ENCODE measurements around the gene SLC48A1. TPM values are rescaled to one million over a fixed set of nuclear protein-coding genes. Genes with fewer than 3 reads are reported as not detected.
A peak's percentile ranks its signal among the peaks of the same experiment; 100 is the strongest.
"Not testable (repeated sequence)": the region's sequence is repeated elsewhere in the genome, so short reads cannot be mapped to it uniquely, and the experiment has no call there.

SLC48A1 gene
- polyA plus RNA-seq, 3 donors from 2014 or later: 0.54 to 5.6 (median 3.1) TPM

GRCh38 chr12:47800582-47800981, 27.5 kb downstream of the SLC48A1 start:
- peak overlapping the region in 4 of 6 donors; percentile 8 to 80 (median 66) for H3K27ac Mint-ChIP-seq
- H3K4me1 Mint-ChIP-seq: peaks cover 66 to 73% of the 10 kb centered on the region in 2 donors
- H3K4me3 Mint-ChIP-seq: no peak overlapping the region
- H3K9me3 Mint-ChIP-seq: no peaks in the 10 kb centered on the region
- peaks cover 0 to 7% (median 0%) of the 10 kb centered on the region in 3 donors for H3K36me3 Mint-ChIP-seq
- no peak for DNase-seq
- peaks cover 0 to 2% (median 2%) of the 10 kb centered on the region in 3 donors for H3K27me3 Mint-ChIP-seq (ENCODE audit: low read depth in 3 of 3)

- peak overlapping the region; percentile 32 to 80 (median 73) for H3K27ac Mint-ChIP-seq
- no peak for DNase-seq
- H3K4me3 Mint-ChIP-seq: peak overlapping the region in 3 of 5 donors; percentile 35 to 61 (median 54)
- peaks cover 0 to 7% (median 0%) of the 10 kb centered on the region in 3 donors for H3K36me3 Mint-ChIP-seq
- peaks cover 73 to 80% of the 10 kb centered on the region in 2 donors for H3K4me1 Mint-ChIP-seq
- H3K27me3 Mint-ChIP-seq (ENCODE audit: low read depth in 3 of 3): peaks cover 0 to 2% (median 2%) of the 10 kb centered on the region in 3 donors
- H3K9me3 Mint-ChIP-seq: no peaks in the 10 kb centered on the region
Observed at GRCh38 chr12:47801170-47801903, 28.3 kb downstream of the SLC48A1 start.

GRCh38 chr12:47801904-47802246, 28.8 kb downstream of the SLC48A1 start:
- Mint-ChIP-seq H3K9me3 (no peaks in the 10 kb centered on the region), H3K27ac (peak overlapping the region in 5 of 6 donors; percentile 32 to 74 (median 62)), H3K27me3 (ENCODE audit: low read depth in 3 of 3) (peaks cover 0 to 2% (median 2%) of the 10 kb centered on the region in 3 donors), H3K4me1 (peaks cover 79 to 85% of the 10 kb centered on the region in 2 donors), H3K4me3 (peak overlapping the region; percentile 35 to 62 (median 54)), H3K36me3 (peaks cover 0 to 7% (median 0%) of the 10 kb centered on the region in 3 donors)
- no peak for DNase-seq

- Mint-ChIP-seq H3K4me3 (peak overlapping the region in 4 of 5 donors; percentile 48 to 62 (median 56)), H3K36me3 (peaks cover 0 to 5% (median 0%) of the 10 kb centered on the region in 3 donors), H3K4me1 (peaks cover 83 to 90% of the 10 kb centered on the region in 2 donors), H3K9me3 (no peaks in the 10 kb centered on the region), H3K27me3 (ENCODE audit: low read depth in 3 of 3) (peaks cover 0 to 2% (median 2%) of the 10 kb centered on the region in 3 donors), H3K27ac (peak overlapping the region; percentile 45 to 83 (median 67))
- DNase-seq: no peak
Observed at GRCh38 chr12:47802312-47802711, 29.3 kb downstream of the SLC48A1 start.

- Mint-ChIP-seq H3K9me3 (no peaks in the 10 kb centered on the region), H3K36me3 (no peaks in the 10 kb centered on the region), H3K27me3 (ENCODE audit: low read depth in 3 of 3) (peaks cover 0 to 4% (median 4%) of the 10 kb centered on the region in 3 donors), H3K4me1 (peaks cover 90 to 94% of the 10 kb centered on the region in 2 donors), H3K4me3 (peak overlapping the region; percentile 58 to 74 (median 61)), H3K27ac (peak overlapping the region; percentile 42 to 85 (median 75))
- DNase-seq: no peak
Observed at GRCh38 chr12:47803191-47803875, 30.3 kb downstream of the SLC48A1 start.

- peaks cover 0 to 8% (median 7%) of the 10 kb centered on the region in 3 donors for H3K27me3 Mint-ChIP-seq (ENCODE audit: low read depth in 3 of 3)
- DNase-seq: no peak
Observed at GRCh38 chr12:47804171-47804570, 31.1 kb downstream of the SLC48A1 start.

GRCh38 chr12:47805417-47805816, 32.4 kb downstream of the SLC48A1 start:
- DNase-seq: no peak
- Mint-ChIP-seq H3K9me3 (no peaks in the 10 kb centered on the region), H3K27ac (peak overlapping the region in 5 of 6 donors; percentile 26 to 97 (median 72)), H3K4me1 (peaks cover 97 to 100% of the 10 kb centered on the region in 2 donors), H3K36me3 (no peaks in the 10 kb centered on the region), H3K27me3 (ENCODE audit: low read depth in 3 of 3) (peaks cover 2 to 8% (median 8%) of the 10 kb centered on the region in 3 donors), H3K4me3 (peak overlapping the region in 3 of 5 donors; percentile 28 to 44 (median 33))

More at GRCh38 chr12:47804171-47804570, 31.1 kb downstream of the SLC48A1 start:
- no peaks in the 10 kb centered on the region for H3K9me3 Mint-ChIP-seq
- H3K27ac Mint-ChIP-seq: peak overlapping the region in 5 of 6 donors; percentile 20 to 85 (median 76)
- peak overlapping the region in 2 of 5 donors; percentile 36 to 58 for H3K4me3 Mint-ChIP-seq
- no peaks in the 10 kb centered on the region for H3K36me3 Mint-ChIP-seq
- H3K4me1 Mint-ChIP-seq: peaks cover 95 to 100% of the 10 kb centered on the region in 2 donors

- Mint-ChIP-seq H3K27ac (peak overlapping the region; percentile 91 to 98 (median 96)), H3K4me1 (peaks cover 99 to 100% of the 10 kb centered on the region in 2 donors), H3K27me3 (ENCODE audit: low read depth in 3 of 3) (peaks cover 7 to 14% (median 8%) of the 10 kb centered on the region in 3 donors), H3K9me3 (no peaks in the 10 kb centered on the region), H3K4me3 (peak overlapping the region; percentile 27 to 83 (median 67)), H3K36me3 (no peaks in the 10 kb centered on the region)
- no peak for DNase-seq
Observed at GRCh38 chr12:47807338-47807737, 34.3 kb downstream of the SLC48A1 start.

GRCh38 chr12:47808050-47808449, 35.0 kb downstream of the SLC48A1 start:
- Mint-ChIP-seq H3K4me1 (peaks cover 98 to 100% of the 10 kb centered on the region in 2 donors), H3K9me3 (no peaks in the 10 kb centered on the region), H3K27me3 (ENCODE audit: low read depth in 3 of 3) (peaks cover 7 to 14% (median 8%) of the 10 kb centered on the region in 3 donors), H3K36me3 (no peaks in the 10 kb centered on the region), H3K4me3 (peak overlapping the region; percentile 76 to 85 (median 81)), H3K27ac (peak overlapping the region; percentile 91 to 98 (median 96))
- DNase-seq: peak; percentile 77 to 78 (median 78)

- Mint-ChIP-seq H3K4me1 (peaks cover 98 to 100% of the 10 kb centered on the region in 2 donors), H3K27ac (peak overlapping the region; percentile 91 to 98 (median 96)), H3K36me3 (no peaks in the 10 kb centered on the region), H3K4me3 (peak overlapping the region; percentile 76 to 85 (median 81)), H3K9me3 (no peaks in the 10 kb centered on the region), H3K27me3 (ENCODE audit: low read depth in 3 of 3) (peaks cover 7 to 17% (median 8%) of the 10 kb centered on the region in 3 donors)
- DNase-seq: peak; percentile 50 to 61 (median 59)
Observed at GRCh38 chr12:47808574-47809365, 35.7 kb downstream of the SLC48A1 start.

GRCh38 chr12:47809518-47809917, 36.5 kb downstream of the SLC48A1 start:
- not testable (repeated sequence) for H3K36me3 Mint-ChIP-seq, DNase-seq, H3K9me3 Mint-ChIP-seq
- Mint-ChIP-seq H3K4me3 (peak overlapping the region; percentile 30 to 89 (median 66)), H3K27me3 (ENCODE audit: low read depth in 3 of 3) (peaks cover 7 to 17% (median 8%) of the 10 kb centered on the region in 3 donors), H3K4me1 (peaks cover 98 to 100% of the 10 kb centered on the region in 2 donors), H3K27ac (peak overlapping the region in 5 of 6 donors; percentile 80 to 98 (median 96))

- Mint-ChIP-seq H3K36me3 (no peaks in the 10 kb centered on the region), H3K27me3 (ENCODE audit: low read depth in 3 of 3) (peaks cover 7 to 17% (median 8%) of the 10 kb centered on the region in 3 donors), H3K4me3 (peak overlapping the region; percentile 66 to 89 (median 78)), H3K9me3 (no peaks in the 10 kb centered on the region), H3K27ac (peak overlapping the region; percentile 91 to 98 (median 96)), H3K4me1 (peaks cover 98 to 100% of the 10 kb centered on the region in 2 donors)
- no peak for DNase-seq
Observed at GRCh38 chr12:47811072-47811396, 38.0 kb downstream of the SLC48A1 start.
